Rectal smooth muscle tissue (tissue), 1 donor: ENCODE results near the gene FDPS.

Experiments
- H3K27ac ChIP-seq: one replicate; pipeline ENCODE4 v1.7.0; 2013; ENCODE audit warnings: low read depth, low read length, inconsistent platforms
- H3K27me3 ChIP-seq: one replicate; pipeline ENCODE4 v1.7.0; 2013; ENCODE audit warnings: low read length; ENCODE audit not compliant: control insufficient read depth, insufficient read depth
- H3K36me3 ChIP-seq: one replicate; pipeline ENCODE4 v1.7.0; 2013; ENCODE audit warnings: low read length; ENCODE audit not compliant: control insufficient read depth, insufficient read depth
- H3K4me1 ChIP-seq: one replicate; pipeline ENCODE4 v1.7.0; 2013; ENCODE audit warnings: low read length; ENCODE audit not compliant: control insufficient read depth, insufficient read depth
- H3K4me3 ChIP-seq: one replicate; pipeline ENCODE4 v1.7.0; 2013; ENCODE audit warnings: low read length
- H3K9ac ChIP-seq: one replicate; pipeline ENCODE4 v1.7.0; 2013; ENCODE audit warnings: low read length

FDPS gene

GRCh38 chr1:155293086-155293749 lies 15.4 kb upstream of the FDPS start:
- Histone ChIP-seq H3K27ac (no peak overlapping the region), H3K4me1 (no peaks in the 10 kb centered on the region), H3K27me3 (peaks cover 8% of the 10 kb centered on the region), H3K36me3 (no peaks in the 10 kb centered on the region), H3K9ac (no peak overlapping the region), H3K4me3 (no peak overlapping the region)

- Histone ChIP-seq H3K27me3 (peaks cover 8% of the 10 kb centered on the region), H3K27ac (no peak overlapping the region), H3K9ac (no peak overlapping the region), H3K4me3 (no peak overlapping the region), H3K4me1 (no peaks in the 10 kb centered on the region), H3K36me3 (no peaks in the 10 kb centered on the region)
These were observed 14.0 kb upstream of the FDPS start for GRCh38 chr1:155294520-155295182.

- Histone ChIP-seq H3K9ac (no peak overlapping the region), H3K27me3 (peaks cover 8% of the 10 kb centered on the region), H3K4me1 (no peaks in the 10 kb centered on the region), H3K36me3 (no peaks in the 10 kb centered on the region), H3K4me3 (no peak overlapping the region), H3K27ac (no peak overlapping the region)
These were observed 13.3 kb upstream of the FDPS start for GRCh38 chr1:155295183-155295941.

- H3K36me3 ChIP-seq: no peaks in the 10 kb centered on the region
- no peak overlapping the region for H3K27ac ChIP-seq
- H3K4me3 ChIP-seq: no peak overlapping the region
- peaks cover 8% of the 10 kb centered on the region for H3K27me3 ChIP-seq
- H3K9ac ChIP-seq: no peak overlapping the region
- H3K4me1 ChIP-seq: no peaks in the 10 kb centered on the region
These were observed 12.8 kb upstream of the FDPS start for GRCh38 chr1:155295942-155296267.

- Histone ChIP-seq H3K27ac (no peak overlapping the region), H3K4me3 (no peak overlapping the region), H3K9ac (no peak overlapping the region), H3K4me1 (no peaks in the 10 kb centered on the region), H3K36me3 (no peaks in the 10 kb centered on the region), H3K27me3 (peaks cover 8% of the 10 kb centered on the region)
These were observed 12.0 kb upstream of the FDPS start for GRCh38 chr1:155296661-155297060.

GRCh38 chr1:155297384-155297783 lies 11.3 kb upstream of the FDPS start:
- H3K27me3 ChIP-seq: peaks cover 8% of the 10 kb centered on the region
- no peak overlapping the region for H3K27ac ChIP-seq
- H3K36me3 ChIP-seq: no peaks in the 10 kb centered on the region
- no peaks in the 10 kb centered on the region for H3K4me1 ChIP-seq
- no peak overlapping the region for H3K4me3 ChIP-seq
- H3K9ac ChIP-seq: no peak overlapping the region

- no peak overlapping the region for H3K9ac ChIP-seq
- H3K4me1 ChIP-seq: no peaks in the 10 kb centered on the region
- no peak overlapping the region for H3K27ac ChIP-seq
These were observed 8.6 kb upstream of the FDPS start for GRCh38 chr1:155300024-155300423.

GRCh38 chr1:155300553-155301329 lies 7.9 kb upstream of the FDPS start:
- H3K4me3 ChIP-seq: no peak overlapping the region
- H3K36me3 ChIP-seq: no peaks in the 10 kb centered on the region
- H3K27ac ChIP-seq: no peak overlapping the region
- peaks cover 3% of the 10 kb centered on the region for H3K27me3 ChIP-seq
- H3K4me1 ChIP-seq: no peaks in the 10 kb centered on the region
- no peak overlapping the region for H3K9ac ChIP-seq

More at GRCh38 chr1:155300024-155300423, 8.6 kb upstream of the FDPS start:
- Histone ChIP-seq H3K27me3 (peaks cover 5% of the 10 kb centered on the region), H3K36me3 (no peaks in the 10 kb centered on the region), H3K4me3 (no peak overlapping the region)

GRCh38 chr1:155301342-155301841 lies 7.3 kb upstream of the FDPS start, which contains the start of gene PKLR:
Gene PKLR, minus strand, starts transcription at chr1:155301438. Its CDS starts 43 bp downstream, at chr1:155301395.
- Histone ChIP-seq H3K4me1 (no peaks in the 10 kb centered on the region), H3K27me3 (no peaks in the 10 kb centered on the region), H3K4me3 (no peak within 1 kb of the TSS), H3K27ac (no peak within 1 kb of the TSS), H3K36me3 (no peaks in the 10 kb centered on the region), H3K9ac (no peak within 1 kb of the TSS)

- Histone ChIP-seq H3K4me3 (no peak overlapping the region), H3K9ac (no peak overlapping the region)
These were observed 4.1 kb upstream of the FDPS start for GRCh38 chr1:155304558-155305063.

GRCh38 chr1:155305881-155306391 lies 2.7 kb upstream of the FDPS start:
- Histone ChIP-seq H3K36me3 (no peaks in the 10 kb centered on the region), H3K27ac (no peak overlapping the region), H3K9ac (no peak overlapping the region), H3K4me3 (no peak overlapping the region), H3K27me3 (no peaks in the 10 kb centered on the region), H3K4me1 (no peaks in the 10 kb centered on the region)

More at GRCh38 chr1:155304558-155305063, 4.1 kb upstream of the FDPS start:
- Histone ChIP-seq H3K4me1 (no peaks in the 10 kb centered on the region), H3K36me3 (no peaks in the 10 kb centered on the region), H3K27me3 (no peaks in the 10 kb centered on the region), H3K27ac (no peak overlapping the region)
